GM21528 (cell line): Measurements from ENCODE around the gene A1BG.
"Not testable (repeated sequence)": the region's sequence is repeated elsewhere in the genome, so short reads cannot be mapped to it uniquely, and the experiment has no call there.

Experiments used
- ATAC-seq: cut with Tn5 transposase; IDR thresholded peaks from one replicate; pipeline ENCODE4 v1.9.1; 2021; ENCODE audit warnings: mild to moderate bottlenecking, moderate library complexity; ENCODE audit not compliant: unreplicated experiment, low FRiP score

A1BG gene

GRCh38 chr19:58362272-58362994 is 9.1 kb upstream of the A1BG start, which contains the start of gene ZNF497:
ZNF497 (minus strand) TSS chr19:58362751; CDS start chr19:58357635, 5,116 bp downstream.
- peak; percentile 82 for ATAC-seq

DNA sequence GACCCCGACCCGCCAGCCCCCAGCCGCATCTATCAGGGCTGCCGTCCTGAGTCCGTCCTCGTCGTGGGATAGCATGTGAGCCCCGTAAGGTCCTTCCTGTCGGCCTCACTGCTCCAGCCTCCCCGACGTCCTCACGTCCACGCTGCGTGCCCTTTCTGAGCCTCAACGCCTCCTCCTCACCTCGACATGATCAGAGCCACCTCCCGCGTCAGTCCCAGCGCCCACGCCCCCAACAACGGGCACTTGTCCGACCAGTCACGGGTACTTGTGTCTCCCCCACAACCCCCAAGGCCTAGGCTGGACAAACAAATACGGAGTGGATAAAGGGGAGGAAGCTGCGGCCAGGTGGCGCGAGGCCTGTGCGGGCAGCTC is 8.6 kb upstream of the A1BG start:
- no peak for ATAC-seq

GRCh38 chr19:58357481-58358145 is 4.3 kb upstream of the A1BG start:
- ATAC-seq = no peak

DNA sequence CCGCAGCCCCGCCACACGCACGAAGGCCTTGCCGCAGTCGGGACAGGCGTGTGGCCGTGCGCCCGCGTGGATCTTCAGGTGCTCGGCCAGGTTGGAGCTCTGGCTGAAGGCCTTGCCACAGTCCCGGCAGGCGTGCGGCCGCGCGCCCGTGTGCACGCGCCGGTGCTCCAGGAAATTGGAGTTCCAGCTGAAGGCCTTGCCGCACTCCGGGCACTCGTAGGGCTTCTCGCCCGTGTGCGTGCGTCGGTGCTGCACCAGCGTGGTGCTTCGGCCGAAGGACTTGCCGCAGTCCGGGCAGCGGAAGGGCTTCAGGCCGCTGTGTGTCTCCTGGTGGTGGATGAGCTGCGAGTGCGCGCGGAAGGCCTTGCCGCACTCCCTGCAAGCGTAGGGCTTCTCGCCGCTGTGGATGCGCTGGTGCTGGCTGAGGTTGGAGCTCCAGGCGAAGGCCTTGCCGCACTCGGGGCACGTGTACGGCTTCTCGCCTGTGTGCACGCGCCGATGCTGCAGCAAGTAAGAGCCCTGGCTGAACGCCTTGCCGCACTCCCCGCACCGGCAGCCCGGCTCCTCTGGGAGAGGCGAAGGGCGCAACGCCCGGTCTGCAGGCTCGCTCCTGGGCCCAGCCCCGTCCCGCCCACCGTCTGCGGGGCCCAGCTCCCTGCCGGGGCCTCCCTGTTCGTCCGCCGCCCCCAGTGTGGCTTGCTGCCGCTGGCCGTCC is 3.6 kb upstream of the A1BG start:
- no peak for ATAC-seq

DNA sequence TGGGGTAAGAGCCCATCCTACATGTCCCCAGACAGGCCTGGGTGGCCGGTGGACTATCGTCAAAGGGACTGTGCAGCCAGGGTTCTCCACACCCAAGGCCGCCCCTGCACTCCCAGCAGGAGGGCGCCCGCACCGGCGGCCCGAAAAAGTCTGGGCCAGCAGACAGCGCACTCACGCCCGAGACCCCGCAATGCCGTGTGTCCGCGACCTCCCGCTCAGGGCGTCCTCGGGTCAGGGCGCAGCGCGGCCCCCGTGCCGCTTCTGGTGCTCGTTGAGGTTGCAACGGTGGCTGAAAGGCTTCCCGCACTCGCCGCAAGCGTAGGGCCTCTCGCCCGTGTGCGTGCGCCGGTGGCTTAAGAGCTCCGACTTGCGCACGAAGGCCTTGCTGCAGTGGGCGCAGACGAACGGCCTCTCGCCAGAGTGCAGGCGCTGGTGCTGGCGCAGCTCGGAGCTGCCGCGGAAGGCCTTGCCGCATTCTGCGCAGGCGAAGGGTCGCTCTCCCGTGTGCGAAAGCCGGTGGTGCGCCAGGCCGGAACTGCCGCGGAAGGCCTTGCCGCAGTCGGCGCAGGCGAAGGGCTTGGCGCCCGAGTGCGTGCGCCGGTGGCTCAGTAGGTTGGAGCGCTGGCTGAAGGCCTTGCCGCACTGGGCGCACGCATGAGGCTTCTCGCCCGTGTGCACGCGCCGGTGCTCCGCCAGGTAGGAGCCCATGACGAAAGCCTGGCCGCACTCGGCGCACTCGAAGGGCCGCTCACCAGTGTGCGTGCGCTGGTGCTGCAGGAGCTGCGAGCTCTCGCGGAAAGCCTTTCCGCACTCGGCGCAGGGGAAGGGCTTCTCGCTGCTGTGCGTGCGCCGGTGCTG is 2.8 kb upstream of the A1BG start:
- no peak for ATAC-seq

GRCh38 chr19:58355215-58355796 is 2.0 kb upstream of the A1BG start:
- ATAC-seq = no peak

DNA sequence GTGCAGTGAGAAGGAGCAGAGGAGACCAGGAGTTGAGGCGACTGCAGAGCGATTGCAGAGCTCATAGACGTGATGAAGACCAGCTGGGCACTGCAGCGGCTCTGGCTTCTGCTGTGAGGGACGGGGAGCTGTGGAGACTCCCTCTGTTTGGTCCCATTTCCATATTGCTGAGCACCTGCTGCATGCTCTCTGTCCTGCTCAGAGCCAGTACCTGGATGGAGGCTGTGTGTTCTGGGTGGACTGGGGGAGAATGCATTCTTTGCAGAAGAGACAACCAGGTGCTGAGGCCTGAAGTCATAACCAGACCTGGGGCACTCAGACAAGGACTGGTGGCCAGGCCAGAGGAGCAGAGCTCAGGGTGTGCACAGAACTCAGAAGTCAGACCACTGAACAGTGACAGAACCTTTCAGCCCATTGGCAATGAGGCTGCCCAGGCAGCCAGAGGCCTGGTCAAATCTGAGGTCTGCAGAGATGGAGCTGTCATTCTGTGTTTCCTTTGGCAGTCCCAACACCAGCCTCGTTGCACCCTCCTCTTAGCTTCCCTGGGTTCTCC is 1.3 kb upstream of the A1BG start:
- no peak for ATAC-seq

DNA sequence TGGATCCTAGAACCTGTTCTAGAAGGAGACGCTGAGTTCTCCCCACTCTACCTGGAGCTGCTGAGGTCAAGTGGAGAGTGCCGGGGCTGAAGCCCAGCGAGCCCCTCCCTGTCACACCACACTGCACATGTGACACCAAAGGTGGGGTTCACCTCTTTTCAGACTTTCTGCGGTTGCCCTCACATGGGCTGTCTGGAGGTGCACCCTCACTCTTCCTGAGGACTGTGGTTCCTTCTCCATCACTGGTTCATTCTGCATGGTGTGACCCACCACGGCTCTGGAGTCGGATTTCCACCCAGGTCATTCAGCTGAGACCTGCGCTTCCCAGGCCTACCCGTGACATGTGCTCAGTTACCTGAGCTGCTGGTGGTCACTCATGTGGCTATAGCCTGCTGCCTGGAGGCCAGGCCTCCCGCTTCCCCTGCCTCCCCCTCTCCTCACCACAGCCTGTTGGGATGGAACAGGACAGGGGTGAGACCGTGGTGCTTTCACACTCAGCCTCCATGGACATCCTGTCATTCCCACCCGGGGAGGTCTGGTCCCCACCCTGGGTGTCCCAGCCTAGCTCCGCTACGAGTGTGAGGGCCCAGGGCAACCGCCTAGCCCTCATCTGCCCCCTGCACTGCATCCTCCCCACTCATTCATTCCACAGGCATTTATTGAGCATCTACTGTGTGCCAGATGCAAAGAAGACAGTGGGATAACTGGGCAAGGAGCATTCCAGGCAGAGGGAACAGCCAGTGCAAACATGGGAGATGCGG is 605 bp upstream of the A1BG start:
- ATAC-seq = no peak

GRCh38 chr19:58351990-58352755 is 1.1 kb downstream of the A1BG start:
- ATAC-seq = no peak

GRCh38 chr19:58351558-58351878 is 1.8 kb downstream of the A1BG start:
- ATAC-seq = no peak

DNA sequence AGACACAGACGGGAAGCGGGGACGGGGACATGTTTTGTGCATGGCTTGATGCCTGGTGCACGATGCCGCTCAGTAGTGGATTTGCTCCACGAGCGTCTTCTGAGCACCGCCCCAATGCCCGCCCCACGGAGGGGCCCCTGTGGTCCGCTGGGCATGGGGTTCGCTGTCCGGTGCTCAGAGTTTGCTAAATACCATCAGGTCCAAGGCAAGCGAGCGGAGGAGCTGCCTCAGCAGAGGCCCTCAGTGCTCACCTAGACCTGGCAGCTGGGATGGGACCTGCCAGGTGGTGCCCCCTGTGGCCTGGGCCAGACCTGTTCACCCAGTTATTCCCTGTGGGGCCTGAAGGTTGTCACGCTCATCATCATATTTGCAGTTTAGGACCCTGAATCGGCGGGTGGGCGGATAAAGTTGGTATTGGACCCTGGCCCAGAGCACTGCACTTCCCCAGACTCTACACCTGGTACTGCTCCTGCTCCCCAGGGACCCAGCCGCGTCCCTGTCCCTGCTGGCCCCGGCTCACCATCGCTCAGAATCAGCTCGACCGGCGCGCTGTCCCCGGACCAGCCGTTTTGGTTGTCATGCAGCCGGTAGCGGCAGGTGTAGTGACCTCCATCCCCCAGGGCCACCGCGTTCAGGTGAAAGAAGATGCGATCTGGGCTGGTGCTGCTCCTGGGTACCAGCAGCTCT is 2.3 kb downstream of the A1BG start:
- no peak for ATAC-seq

GRCh38 chr19:58350001-58350861 is 3.1 kb downstream of the A1BG start:
- no peak for ATAC-seq

GRCh38 chr19:58349590-58349989 is 3.7 kb downstream of the A1BG start:
- ATAC-seq = no peak

DNA sequence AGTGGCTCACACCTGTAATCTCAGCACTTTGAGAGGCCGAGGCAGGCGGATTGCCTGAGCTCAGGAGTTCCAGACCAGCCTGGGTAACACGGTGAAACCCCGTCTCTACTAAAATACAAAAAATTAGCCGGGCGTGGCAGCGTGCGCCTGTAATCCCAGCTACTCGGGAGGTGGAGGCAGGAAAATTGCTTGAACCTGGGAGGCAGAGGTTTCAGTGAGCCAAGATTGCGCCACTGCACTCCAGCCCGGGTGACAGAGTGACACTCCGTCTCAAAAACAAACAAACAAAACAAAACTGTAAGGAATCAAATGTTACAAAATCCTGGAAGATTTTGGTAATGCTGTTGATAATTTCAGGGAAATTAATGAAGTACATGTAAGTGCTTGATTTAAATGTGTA is 5.2 kb downstream of the A1BG start:
- ATAC-seq = not testable (repeated sequence)

DNA sequence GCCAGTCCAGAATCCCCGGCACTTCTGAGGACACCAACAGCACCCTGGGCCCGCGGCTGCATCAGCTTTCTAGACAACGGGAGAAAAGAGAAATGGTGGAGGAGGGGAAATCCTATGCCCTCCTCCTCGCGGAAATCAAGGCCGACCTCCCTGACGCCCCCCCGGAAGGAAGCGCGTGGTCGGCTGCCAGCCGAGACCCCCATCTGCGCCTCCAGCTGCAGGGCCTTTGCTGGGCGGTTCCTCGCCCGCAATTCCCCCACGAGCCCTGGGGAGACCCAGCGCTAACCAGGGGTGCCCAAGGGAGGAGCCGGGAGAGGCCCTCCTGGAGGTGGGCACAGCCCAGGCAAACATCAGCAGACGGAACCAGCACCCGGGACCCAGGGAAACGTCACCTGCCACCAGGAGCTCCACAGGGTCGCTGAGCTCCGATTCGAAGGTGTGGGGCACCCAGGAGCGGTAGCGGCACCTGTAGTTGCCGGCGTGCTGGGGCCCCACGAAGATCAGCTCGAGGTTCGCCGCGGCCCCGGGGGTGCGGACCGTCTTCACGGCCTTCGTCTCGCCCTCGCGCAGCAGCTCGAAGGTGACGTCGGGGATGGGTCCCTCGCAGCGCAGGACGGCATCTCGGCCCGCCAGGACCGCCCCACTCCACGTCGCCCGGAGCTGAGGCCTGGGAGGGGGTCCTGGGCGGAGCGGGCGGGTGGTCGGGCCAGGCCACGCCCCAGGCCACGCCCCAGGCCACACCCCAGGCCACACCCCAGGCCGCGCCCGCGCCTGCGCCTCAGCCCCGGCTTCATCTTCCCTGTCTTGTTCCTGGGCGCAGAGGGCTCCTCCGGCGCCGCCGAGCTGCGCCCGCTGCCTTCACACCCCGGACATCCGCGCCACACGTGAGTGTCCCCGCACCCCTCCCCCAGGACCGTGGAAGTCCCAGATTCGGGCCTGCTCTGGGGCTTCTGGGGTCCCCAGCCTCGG is 6.0 kb downstream of the A1BG start:
- peak; percentile 86 for ATAC-seq

- ATAC-seq = no peak
Observed at GRCh38 chr19:58345558-58345957, 7.7 kb downstream of the A1BG start.
